Measurements from ENCODE around the gene ANKIB1.
"Not testable (repeated sequence)": the region's sequence is repeated elsewhere in the genome, so short reads cannot be mapped to it uniquely, and the experiment has no call there.

Gene ANKIB1

GRCh38 chr7:92242972-92243371 is 2.8 kb upstream of the ANKIB1 start:
- no peak for FAIRE-seq
- no peak for TF ChIP-seq TAF1 (IDR thresholded peaks at IDR 0.05; ENCODE audit: low read depth, low read length)
- no peak for TF ChIP-seq POLR2A (IDR thresholded peaks at IDR 0.05; ENCODE audit: low read depth, low read length)
- no peak for TF ChIP-seq POU2F2 (IDR thresholded peaks at IDR 0.05; ENCODE audit: low read depth, low read length)
- no peak for TF ChIP-seq SPI1 (IDR thresholded peaks at IDR 0.05; ENCODE audit: low read depth, low read length)
- TF ChIP-seq POLR2AphosphoS5 (IDR thresholded peaks at IDR 0.05; ENCODE audit: low read depth, low read length): no peak
- no peak for TF ChIP-seq PAX5 (IDR thresholded peaks at IDR 0.05; ENCODE audit: insufficient read depth, low read length, severe bottlenecking)
- no peak for DNase-seq (ENCODE audit: insufficient read length, low spot score)

GRCh38 chr7:92244808-92245486 is 827 bp upstream of the ANKIB1 start:
- FAIRE-seq (peak; percentile 57), DNase-seq (ENCODE audit: insufficient read length, low spot score) (no peak)
- TF ChIP-seq POLR2A (IDR thresholded peaks at IDR 0.05; ENCODE audit: low read depth, low read length): no peak
- TF ChIP-seq PAX5 (IDR thresholded peaks at IDR 0.05; ENCODE audit: insufficient read depth, low read length, severe bottlenecking): no peak
- TF ChIP-seq POU2F2 (IDR thresholded peaks at IDR 0.05; ENCODE audit: low read depth, low read length): no peak
- no peak for TF ChIP-seq SPI1 (IDR thresholded peaks at IDR 0.05; ENCODE audit: low read depth, low read length)
- TF ChIP-seq TAF1 (IDR thresholded peaks at IDR 0.05; ENCODE audit: low read depth, low read length): no peak
- no peak for TF ChIP-seq POLR2AphosphoS5 (IDR thresholded peaks at IDR 0.05; ENCODE audit: low read depth, low read length)

- TF ChIP-seq POLR2A (IDR thresholded peaks at IDR 0.05; ENCODE audit: low read depth, low read length) (no peak), PAX5 (IDR thresholded peaks at IDR 0.05; ENCODE audit: insufficient read depth, low read length, severe bottlenecking) (no peak), POLR2AphosphoS5 (IDR thresholded peaks at IDR 0.05; ENCODE audit: low read depth, low read length) (no peak), POU2F2 (IDR thresholded peaks at IDR 0.05; ENCODE audit: low read depth, low read length) (no peak), TAF1 (IDR thresholded peaks at IDR 0.05; ENCODE audit: low read depth, low read length) (no peak), SPI1 (IDR thresholded peaks at IDR 0.05; ENCODE audit: low read depth, low read length) (no peak)
- FAIRE-seq (peak; percentile 68), DNase-seq (ENCODE audit: insufficient read length, low spot score) (peak; percentile 18)
These were observed 757 bp downstream of the ANKIB1 start for GRCh38 chr7:92246360-92247101.

- TF ChIP-seq TAF1 (IDR thresholded peaks at IDR 0.05; ENCODE audit: low read depth, low read length) (no peak), SPI1 (IDR thresholded peaks at IDR 0.05; ENCODE audit: low read depth, low read length) (no peak), POU2F2 (IDR thresholded peaks at IDR 0.05; ENCODE audit: low read depth, low read length) (no peak), POLR2A (IDR thresholded peaks at IDR 0.05; ENCODE audit: low read depth, low read length) (no peak), PAX5 (IDR thresholded peaks at IDR 0.05; ENCODE audit: insufficient read depth, low read length, severe bottlenecking) (no peak), POLR2AphosphoS5 (IDR thresholded peaks at IDR 0.05; ENCODE audit: low read depth, low read length) (no peak)
- no peak for DNase-seq (ENCODE audit: insufficient read length, low spot score)
- FAIRE-seq: no peak
These were observed 4.8 kb downstream of the ANKIB1 start for GRCh38 chr7:92250603-92251002.

- DNase-seq (ENCODE audit: insufficient read length, low spot score) (no peak), FAIRE-seq (peak; percentile 50)
- TF ChIP-seq SPI1 (IDR thresholded peaks at IDR 0.05; ENCODE audit: low read depth, low read length): no peak
- no peak for TF ChIP-seq PAX5 (IDR thresholded peaks at IDR 0.05; ENCODE audit: insufficient read depth, low read length, severe bottlenecking)
- no peak for TF ChIP-seq POLR2AphosphoS5 (IDR thresholded peaks at IDR 0.05; ENCODE audit: low read depth, low read length)
- TF ChIP-seq TAF1 (IDR thresholded peaks at IDR 0.05; ENCODE audit: low read depth, low read length): no peak
- TF ChIP-seq POU2F2 (IDR thresholded peaks at IDR 0.05; ENCODE audit: low read depth, low read length): no peak
- TF ChIP-seq POLR2A (IDR thresholded peaks at IDR 0.05; ENCODE audit: low read depth, low read length): no peak
These were observed 5.4 kb downstream of the ANKIB1 start for GRCh38 chr7:92251181-92251580.

- no peak for DNase-seq (ENCODE audit: insufficient read length, low spot score)
- no peak for FAIRE-seq
- no peak for TF ChIP-seq TAF1 (IDR thresholded peaks at IDR 0.05; ENCODE audit: low read depth, low read length)
- TF ChIP-seq POLR2A (IDR thresholded peaks at IDR 0.05; ENCODE audit: low read depth, low read length): no peak
These were observed 7.5 kb downstream of the ANKIB1 start for GRCh38 chr7:92253251-92253650.

GRCh38 chr7:92254800-92255199 is 9.0 kb downstream of the ANKIB1 start:
- not testable (repeated sequence) for DNase-seq (ENCODE audit: insufficient read length, low spot score); FAIRE-seq

- DNase-seq (ENCODE audit: insufficient read length, low spot score): no peak
These were observed 9.5 kb downstream of the ANKIB1 start for GRCh38 chr7:92255308-92255707.

GRCh38 chr7:92259062-92259461 is 13.3 kb downstream of the ANKIB1 start:
- FAIRE-seq (no peak), DNase-seq (ENCODE audit: insufficient read length, low spot score) (no peak)
- TF ChIP-seq SPI1 (IDR thresholded peaks at IDR 0.05; ENCODE audit: low read depth, low read length) (no peak), POU2F2 (IDR thresholded peaks at IDR 0.05; ENCODE audit: low read depth, low read length) (no peak), TAF1 (IDR thresholded peaks at IDR 0.05; ENCODE audit: low read depth, low read length) (no peak), POLR2AphosphoS5 (IDR thresholded peaks at IDR 0.05; ENCODE audit: low read depth, low read length) (no peak), PAX5 (IDR thresholded peaks at IDR 0.05; ENCODE audit: insufficient read depth, low read length, severe bottlenecking) (no peak), POLR2A (IDR thresholded peaks at IDR 0.05; ENCODE audit: low read depth, low read length) (no peak)

More at GRCh38 chr7:92255308-92255707, 9.5 kb downstream of the ANKIB1 start:
- FAIRE-seq: no peak
- no peak for TF ChIP-seq TAF1 (IDR thresholded peaks at IDR 0.05; ENCODE audit: low read depth, low read length)
- no peak for TF ChIP-seq PAX5 (IDR thresholded peaks at IDR 0.05; ENCODE audit: insufficient read depth, low read length, severe bottlenecking)
- no peak for TF ChIP-seq SPI1 (IDR thresholded peaks at IDR 0.05; ENCODE audit: low read depth, low read length)
- TF ChIP-seq POLR2AphosphoS5 (IDR thresholded peaks at IDR 0.05; ENCODE audit: low read depth, low read length): no peak
- no peak for TF ChIP-seq POU2F2 (IDR thresholded peaks at IDR 0.05; ENCODE audit: low read depth, low read length)
- TF ChIP-seq POLR2A (IDR thresholded peaks at IDR 0.05; ENCODE audit: low read depth, low read length): no peak

Data from GM12891 (cell line).